G401 (cell line): Measurements from ENCODE around the gene IFT81. TPM values are rescaled to one million over a fixed set of nuclear protein-coding genes. Genes with fewer than 3 reads are reported as not detected.

ENCODE experiments used
- DNase-seq: peaks from one replicate; pipeline ENCODE4 v3.0.0-alpha.2; 2015; ENCODE audit warnings: low spot score
- in situ Hi-C: cut with HindIII; loops from 2 replicates; pipeline ENCODE4 v1.10.0; 2016; ENCODE audit warnings: low sequenced_read_pairs, mixed read lengths
- total RNA-seq: library from RNA; depleted of rRNA; stranded (reverse); fragments of >200 nt; shearing (Covaris generic); gene quantifications from 2 replicates; pipeline ENCODE4 v1.2.3, GENCODE V29; 2014

Gene IFT81
- total RNA-seq, 1 experiment from 2014 or later, result 36.1 TPM

- in situ Hi-C loops, result no loop called here
- DNase-seq, result no peak
Observed at GRCh38 chr12:110137786-110138185, 13.6 kb downstream of the IFT81 start.

- DNase-seq, result no peak
- in situ Hi-C loops, result no loop called here
Observed at GRCh38 chr12:110141389-110141788, 17.2 kb downstream of the IFT81 start.

GRCh38 chr12:110146986-110147385, 22.8 kb downstream of the IFT81 start:
- no peak for DNase-seq
- in situ Hi-C loops, result no loop called here

- no peak for DNase-seq
- in situ Hi-C loops, result no loop called here
Observed at GRCh38 chr12:110149086-110149660, 25.0 kb downstream of the IFT81 start.

- no peak for DNase-seq
- in situ Hi-C loops, result no loop called here
Observed at GRCh38 chr12:110156766-110157165, 32.6 kb downstream of the IFT81 start.

GRCh38 chr12:110157539-110157938, 33.4 kb downstream of the IFT81 start:
- in situ Hi-C loops, result no loop called here
- no peak for DNase-seq

GRCh38 chr12:110159671-110160245, 35.6 kb downstream of the IFT81 start:
- in situ Hi-C loops, result no loop called here
- no peak for DNase-seq

GRCh38 chr12:110165540-110166159, 41.5 kb downstream of the IFT81 start:
- in situ Hi-C loops, result no loop called here
- DNase-seq, result no peak

- in situ Hi-C loops, result no loop called here
- no peak for DNase-seq
Observed at GRCh38 chr12:110168732-110169455, 44.7 kb downstream of the IFT81 start.

- no peak for DNase-seq
- in situ Hi-C loops, result no loop called here
Observed at GRCh38 chr12:110170535-110171185, 46.5 kb downstream of the IFT81 start.

- no peak for DNase-seq
- in situ Hi-C loops, result no loop called here
Observed at GRCh38 chr12:110171186-110171538, 47.0 kb downstream of the IFT81 start.

GRCh38 chr12:110171636-110172035, 47.5 kb downstream of the IFT81 start:
- DNase-seq, result no peak
- in situ Hi-C loops, result no loop called here

GRCh38 chr12:110174373-110174996, 50.3 kb downstream of the IFT81 start:
- in situ Hi-C loops, result no loop called here
- no peak for DNase-seq

GRCh38 chr12:110175201-110175600, 51.0 kb downstream of the IFT81 start:
- in situ Hi-C loops, result no loop called here
- DNase-seq, result no peak

- in situ Hi-C loops, result no loop called here
- no peak for DNase-seq
Observed at GRCh38 chr12:110176745-110177144, 52.6 kb downstream of the IFT81 start.

- DNase-seq, result no peak
- in situ Hi-C loops, result no loop called here
Observed at GRCh38 chr12:110179291-110179690, 55.1 kb downstream of the IFT81 start.

- in situ Hi-C loops, result no loop called here
- DNase-seq, result no peak
Observed at GRCh38 chr12:110180591-110181005, 56.4 kb downstream of the IFT81 start.

- in situ Hi-C loops, result no loop called here
- DNase-seq, result no peak
Observed at GRCh38 chr12:110182281-110182680, 58.1 kb downstream of the IFT81 start.

- no peak for DNase-seq
- in situ Hi-C loops, result no loop called here
Observed at GRCh38 chr12:110183386-110183785, 59.2 kb downstream of the IFT81 start.
